ENCODE data around the gene OR52E5. TPM values are rescaled to one million over a fixed set of nuclear protein-coding genes. Genes with fewer than 3 reads are reported as not detected.

Gene OR52E5
- total RNA-seq, 1 donor from 2014 or later, result not detected

DNA sequence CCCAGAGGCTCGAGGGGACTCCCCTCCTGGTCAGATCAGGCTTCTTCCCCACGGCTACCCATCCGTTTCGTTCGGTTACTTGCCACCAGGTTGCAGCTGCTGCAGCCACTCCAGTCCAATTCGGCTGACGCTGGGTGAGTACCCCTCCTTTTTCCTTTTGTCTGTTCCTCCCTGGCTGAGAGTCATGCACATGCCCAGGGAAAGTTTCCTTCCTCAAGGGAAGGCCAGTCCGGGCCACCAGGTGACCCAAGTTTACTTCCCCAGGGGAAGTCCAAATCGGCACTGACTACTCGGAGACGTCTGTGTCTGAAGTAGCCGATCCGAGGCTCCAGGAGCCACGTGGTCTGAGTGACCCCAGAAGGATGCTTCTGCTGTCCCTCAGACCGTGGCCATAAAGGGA is 35.8 kb downstream of the OR52E5 start:
- no peak for DNase-seq (ENCODE audit: low spot score in 2 of 2)
- Histone ChIP-seq H3K27me3 (no peaks in the 10 kb centered on the region), H3K4me1 (no peaks in the 10 kb centered on the region), H3K27ac (no peak overlapping the region), H3K9me3 (no peaks in the 10 kb centered on the region), H3K4me3 (no peak overlapping the region), H3K36me3 (no peaks in the 10 kb centered on the region)
- TF ChIP-seq, protein P1, sequence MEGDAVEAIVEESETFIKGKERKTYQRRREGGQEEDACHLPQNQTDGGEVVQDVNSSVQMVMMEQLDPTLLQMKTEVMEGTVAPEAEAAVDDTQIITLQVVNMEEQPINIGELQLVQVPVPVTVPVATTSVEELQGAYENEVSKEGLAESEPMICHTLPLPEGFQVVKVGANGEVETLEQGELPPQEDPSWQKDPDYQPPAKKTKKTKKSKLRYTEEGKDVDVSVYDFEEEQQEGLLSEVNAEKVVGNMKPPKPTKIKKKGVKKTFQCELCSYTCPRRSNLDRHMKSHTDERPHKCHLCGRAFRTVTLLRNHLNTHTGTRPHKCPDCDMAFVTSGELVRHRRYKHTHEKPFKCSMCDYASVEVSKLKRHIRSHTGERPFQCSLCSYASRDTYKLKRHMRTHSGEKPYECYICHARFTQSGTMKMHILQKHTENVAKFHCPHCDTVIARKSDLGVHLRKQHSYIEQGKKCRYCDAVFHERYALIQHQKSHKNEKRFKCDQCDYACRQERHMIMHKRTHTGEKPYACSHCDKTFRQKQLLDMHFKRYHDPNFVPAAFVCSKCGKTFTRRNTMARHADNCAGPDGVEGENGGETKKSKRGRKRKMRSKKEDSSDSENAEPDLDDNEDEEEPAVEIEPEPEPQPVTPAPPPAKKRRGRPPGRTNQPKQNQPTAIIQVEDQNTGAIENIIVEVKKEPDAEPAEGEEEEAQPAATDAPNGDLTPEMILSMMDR (IDR thresholded peaks at IDR 0.05), result no peak
- intact Hi-C loops (cut with DNase I), result no loop called here

DNA sequence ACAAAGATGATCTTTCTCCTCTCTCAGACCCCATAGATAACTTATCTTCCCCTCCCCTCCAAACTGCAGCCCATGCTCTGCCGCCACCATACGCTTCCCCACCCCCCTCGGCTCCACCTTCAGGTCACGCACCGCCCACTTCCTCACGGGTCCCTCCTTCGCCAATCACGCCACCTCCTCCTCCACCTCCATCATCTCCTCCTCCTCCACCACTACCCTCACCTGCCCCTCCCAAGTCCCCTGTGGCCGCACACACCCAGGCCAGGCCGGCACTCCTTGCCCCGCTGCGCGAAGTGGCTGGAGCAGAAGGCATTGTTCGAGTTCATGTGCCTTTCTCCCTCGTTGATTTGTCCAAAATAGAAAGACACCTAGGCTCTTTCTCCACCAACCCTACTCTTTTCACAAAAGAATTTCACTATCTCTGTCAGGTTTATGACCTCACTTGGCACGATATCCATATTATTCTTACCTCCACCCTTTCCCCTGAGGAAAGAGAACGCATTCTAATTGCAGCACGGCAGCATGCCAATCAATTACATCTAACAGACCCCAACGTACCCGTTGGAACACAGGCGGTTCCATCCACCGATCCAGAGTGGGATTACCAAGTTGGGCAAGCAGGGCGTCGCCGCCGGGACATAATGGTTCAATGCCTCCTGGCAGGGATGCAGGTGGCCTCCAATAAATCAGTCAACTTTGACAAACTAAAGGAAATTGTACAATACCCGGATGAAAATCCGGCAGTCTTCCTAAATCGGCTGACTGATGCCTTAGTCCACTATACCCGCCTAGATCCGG is 36.8 kb downstream of the OR52E5 start:
- intact Hi-C loops (cut with DNase I), result no loop called here
- Histone ChIP-seq H3K9me3 (no peaks in the 10 kb centered on the region), H3K27ac (no peak overlapping the region), H3K4me3 (no peak overlapping the region), H3K4me1 (no peaks in the 10 kb centered on the region), H3K36me3 (no peaks in the 10 kb centered on the region), H3K27me3 (no peaks in the 10 kb centered on the region)
- DNase-seq (ENCODE audit: low spot score in 2 of 2), result no peak
- TF ChIP-seq, protein P1 (IDR thresholded peaks at IDR 0.05), result no peak

DNA sequence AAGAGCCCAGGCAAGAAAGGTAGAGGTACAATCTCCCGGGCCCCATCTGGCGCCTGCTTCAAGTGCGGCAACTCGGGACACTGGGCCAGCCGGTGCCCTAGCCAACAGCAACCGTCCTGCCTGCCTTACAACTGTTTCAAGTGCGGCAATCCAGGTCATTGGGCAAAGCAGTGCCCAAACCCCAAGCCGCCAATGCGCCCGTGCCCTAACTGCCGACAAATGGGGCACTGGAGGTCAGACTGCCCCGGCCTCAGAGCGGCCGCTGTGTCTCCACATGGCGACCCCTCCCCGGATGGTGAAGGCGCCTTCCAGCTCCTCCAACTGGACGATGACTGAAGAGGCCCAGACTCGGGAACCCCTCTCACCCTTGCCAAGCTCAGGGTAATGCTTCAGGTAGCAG is 37.6 kb downstream of the OR52E5 start:
- H3K4me3 ChIP-seq, result no peak overlapping the region
- no peaks in the 10 kb centered on the region for H3K36me3 ChIP-seq
- no peak overlapping the region for H3K27ac ChIP-seq
- no peak for DNase-seq (ENCODE audit: low spot score in 2 of 2)
- H3K27me3 ChIP-seq, result no peaks in the 10 kb centered on the region
- H3K4me1 ChIP-seq, result no peaks in the 10 kb centered on the region
- H3K9me3 ChIP-seq, result no peaks in the 10 kb centered on the region
- intact Hi-C loops (cut with DNase I), result no loop called here
- TF ChIP-seq, protein P1 (IDR thresholded peaks at IDR 0.05), result no peak

DNA sequence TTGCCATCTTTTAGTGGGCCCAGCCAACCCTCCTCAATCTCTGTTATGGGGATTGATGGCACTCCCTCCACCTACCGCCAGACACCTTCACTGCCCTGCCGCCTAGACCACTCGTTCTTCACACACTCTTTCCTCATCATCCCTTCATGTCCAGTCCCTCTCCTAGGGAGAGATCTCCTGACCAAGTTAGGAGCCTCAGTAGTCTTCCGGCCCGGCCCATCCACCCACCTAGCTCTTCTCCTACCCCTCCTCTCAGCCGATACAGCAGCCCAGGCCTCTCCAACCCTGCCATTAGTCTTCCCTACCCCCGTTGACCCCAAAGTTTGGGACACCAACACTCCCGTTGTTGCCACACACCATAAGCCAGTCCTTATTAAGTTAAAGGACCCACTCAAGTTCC is 38.1 kb downstream of the OR52E5 start:
- Histone ChIP-seq H3K27me3 (no peaks in the 10 kb centered on the region), H3K4me3 (no peak overlapping the region), H3K4me1 (no peaks in the 10 kb centered on the region), H3K9me3 (no peaks in the 10 kb centered on the region), H3K27ac (no peak overlapping the region), H3K36me3 (no peaks in the 10 kb centered on the region)
- TF ChIP-seq, protein P1 (IDR thresholded peaks at IDR 0.05), result no peak
- DNase-seq (ENCODE audit: low spot score in 2 of 2), result no peak
- intact Hi-C loops (cut with DNase I), result no loop called here

DNA sequence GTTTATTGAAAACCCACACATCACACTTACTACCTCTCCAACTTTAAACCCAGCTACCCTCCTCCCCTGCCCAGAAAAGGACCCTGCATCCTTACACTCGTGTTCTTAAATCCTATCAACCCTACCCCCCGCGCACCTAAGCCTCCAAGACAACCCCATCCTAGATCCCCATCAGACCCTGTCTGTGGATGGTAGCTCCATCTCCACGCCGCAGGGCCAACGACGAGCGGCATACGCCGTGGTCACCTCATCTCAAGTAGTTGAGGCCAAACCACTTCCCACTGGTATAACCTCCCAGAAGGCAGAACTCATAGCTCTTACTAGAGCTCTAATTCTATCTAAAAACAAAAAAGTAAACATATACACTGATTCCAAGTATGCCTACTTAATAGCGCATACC is 39.7 kb downstream of the OR52E5 start:
- TF ChIP-seq, protein P1 (IDR thresholded peaks at IDR 0.05), result no peak
- Histone ChIP-seq H3K4me3 (no peak overlapping the region), H3K27ac (no peak overlapping the region), H3K4me1 (no peaks in the 10 kb centered on the region), H3K27me3 (no peaks in the 10 kb centered on the region), H3K9me3 (no peaks in the 10 kb centered on the region), H3K36me3 (no peaks in the 10 kb centered on the region)
- no peak for DNase-seq (ENCODE audit: low spot score in 2 of 2)
- intact Hi-C loops (cut with DNase I), result no loop called here

Data from ascending aorta (tissue), 2 donors.